Cerebellar nuclear complex (tissue), 1 donor: ENCODE data around the gene HRH1.
"Not testable (repeated sequence)": the region's sequence is repeated elsewhere in the genome, so short reads cannot be mapped to it uniquely, and the experiment has no call there.

Experiments
- DNase-seq, 2 experiments: peaks; one replicate each; lab custom pipeline; 2025; lab: John Stamatoyannopoulos, UW

Gene HRH1

DNA sequence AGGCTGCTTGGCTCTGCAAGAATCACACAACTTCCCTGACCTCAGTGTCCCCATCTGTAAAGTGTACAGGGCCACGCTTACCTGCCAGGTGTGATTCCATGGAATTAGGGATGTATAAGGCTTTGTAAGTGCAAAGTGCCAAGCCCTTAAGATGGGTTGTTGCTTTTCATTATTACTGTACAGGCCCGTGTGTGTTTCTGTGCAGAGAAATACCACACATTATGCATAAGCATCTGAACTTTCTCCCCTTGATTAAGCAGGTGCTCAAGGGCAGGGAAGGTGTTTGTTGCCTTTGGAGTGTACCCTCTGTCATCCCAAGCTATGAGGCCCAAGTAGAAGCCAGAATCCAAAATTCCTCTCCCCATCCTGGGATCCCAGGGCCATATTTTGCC lies 13.6 kb upstream of the HRH1 start:
- DNase-seq, result no peak

DNA sequence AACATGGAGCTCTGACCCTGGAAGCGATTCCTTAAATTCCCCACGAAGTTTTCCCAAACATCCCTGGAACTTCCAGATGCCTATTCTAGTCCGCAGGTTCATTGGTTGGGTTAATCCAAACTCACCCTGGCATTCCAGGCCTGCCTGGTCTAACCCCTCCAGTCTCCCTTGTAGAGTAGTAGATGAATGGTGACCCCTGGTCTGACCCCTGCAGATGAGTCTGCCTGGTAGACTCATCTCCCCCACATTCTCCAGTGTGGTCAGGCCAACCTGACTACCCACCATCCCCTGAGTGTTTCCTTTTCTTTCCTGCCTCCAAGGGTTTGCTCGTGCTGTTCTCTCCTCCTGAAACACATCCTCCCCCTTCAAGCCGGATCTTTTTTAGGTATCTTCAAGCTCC lies 10.8 kb upstream of the HRH1 start:
- no peak for DNase-seq

DNA sequence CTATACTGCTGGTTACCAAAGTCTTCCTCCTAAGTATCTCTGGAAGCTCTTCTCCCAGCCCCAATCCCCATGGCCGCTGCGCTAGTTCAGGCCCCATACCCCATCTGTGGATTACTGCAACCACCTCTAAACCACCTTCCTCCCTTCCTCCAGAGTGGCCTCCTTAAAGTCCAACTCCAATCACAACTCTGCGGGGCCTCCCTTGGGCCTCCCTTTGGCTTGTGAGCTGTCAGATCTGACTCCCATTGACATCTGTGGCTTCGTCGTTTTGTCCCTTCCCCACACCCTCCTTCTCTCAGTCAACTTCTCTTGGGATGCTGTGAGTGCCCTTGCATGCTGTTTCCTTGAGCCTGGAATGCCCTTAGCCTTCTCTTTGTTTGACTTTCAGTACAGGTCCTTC lies 9.3 kb upstream of the HRH1 start:
- DNase-seq, result no peak

DNA sequence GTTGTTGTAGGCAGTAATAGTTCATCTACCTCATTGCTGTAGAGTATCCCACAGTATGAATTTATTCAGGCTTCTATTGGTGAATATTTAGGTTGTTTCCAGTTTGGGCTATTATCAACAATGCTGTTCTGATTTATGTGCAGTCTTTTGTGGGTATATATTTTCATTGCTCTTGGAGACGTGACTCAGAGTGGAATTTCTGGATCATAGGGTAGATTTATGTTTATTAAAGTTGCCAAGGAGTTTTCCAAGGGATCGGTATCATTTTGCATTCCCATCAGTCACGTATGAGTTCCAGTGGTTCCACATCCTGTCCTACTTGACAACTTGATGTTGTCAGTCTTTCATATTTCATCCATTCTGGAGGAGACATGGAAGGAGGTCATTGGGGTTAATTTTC lies 8.4 kb upstream of the HRH1 start:
- no peak for DNase-seq

DNA sequence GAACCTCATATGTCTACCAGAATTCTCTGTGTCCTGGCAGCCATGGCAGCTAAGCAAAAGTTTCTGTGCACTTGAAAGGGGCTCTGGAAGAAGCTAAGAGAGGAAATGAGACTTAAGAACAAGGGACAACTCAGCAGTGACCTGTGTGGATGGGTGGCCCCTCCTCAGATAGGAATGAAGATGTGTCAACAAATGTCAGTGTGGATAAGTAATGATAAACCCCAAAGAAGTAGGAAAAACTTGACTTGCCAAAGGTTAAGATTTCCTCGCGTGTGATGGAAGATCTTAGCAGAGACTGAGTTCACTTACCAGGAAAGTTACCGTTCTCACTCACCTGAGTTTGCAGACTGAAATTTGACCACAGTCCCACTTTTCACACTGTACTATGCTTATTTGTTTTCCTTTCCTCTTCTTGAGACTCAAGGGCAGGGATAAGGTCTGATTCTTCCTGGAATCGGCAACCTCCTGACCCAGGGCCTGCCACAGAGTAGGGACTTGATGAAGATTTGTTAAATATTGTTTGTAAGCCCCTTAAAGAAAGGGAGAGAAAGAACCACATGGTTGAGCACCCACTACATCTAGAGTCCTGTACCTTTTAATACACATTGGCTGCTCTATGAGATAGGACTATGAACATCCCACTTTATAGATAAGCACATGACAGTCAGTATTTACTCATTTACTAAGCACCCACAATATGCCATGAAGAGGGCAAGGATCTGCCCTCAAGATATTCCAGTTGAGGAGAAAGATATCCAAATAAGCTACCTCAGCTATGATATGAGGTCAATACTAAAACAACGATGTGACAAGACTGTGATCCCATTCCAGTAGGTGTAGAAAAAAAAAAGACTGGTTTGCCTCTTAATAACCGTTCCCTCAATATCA lies 7.3 kb upstream of the HRH1 start:
- no peak for DNase-seq

DNA sequence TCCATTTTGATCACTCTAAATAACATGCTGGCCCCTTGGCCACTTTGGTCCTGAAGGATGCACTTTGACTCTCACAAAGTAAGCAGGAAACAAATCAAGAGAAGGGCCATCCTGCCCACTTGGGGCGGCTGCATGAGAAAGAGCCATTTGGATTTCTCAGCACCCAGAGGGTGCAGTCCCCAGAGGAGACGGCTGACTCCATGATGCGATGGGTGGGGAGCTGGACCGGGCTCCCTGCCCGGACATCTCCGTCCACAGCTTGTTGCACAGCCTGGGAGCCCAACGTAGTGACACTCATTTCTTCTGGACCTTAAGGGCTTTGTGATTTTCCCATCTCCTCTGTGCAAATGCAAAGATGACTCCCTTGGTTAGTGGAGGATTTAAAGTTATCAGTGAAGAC lies 4.0 kb upstream of the HRH1 start:
- no peak for DNase-seq

DNA sequence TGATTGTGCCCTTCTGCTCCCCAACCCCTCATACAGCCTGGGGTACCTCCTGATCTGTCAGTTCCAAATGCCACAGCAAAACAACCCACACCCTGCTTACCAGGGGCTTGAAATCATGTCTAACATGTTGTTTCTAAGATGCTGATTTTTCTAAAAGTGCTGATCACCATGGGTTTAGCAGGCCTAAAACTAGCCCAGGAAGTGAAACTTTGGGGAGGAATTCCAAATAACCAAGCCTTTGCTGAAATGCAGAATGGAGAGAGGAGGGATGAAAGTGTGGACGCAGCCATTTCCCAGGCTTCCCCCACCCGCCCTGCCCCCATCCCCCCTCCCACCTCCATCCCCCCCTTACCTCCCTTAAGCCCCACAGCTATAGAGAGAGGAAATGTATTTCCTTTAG lies 2.0 kb upstream of the HRH1 start:
- no peak for DNase-seq

DNA sequence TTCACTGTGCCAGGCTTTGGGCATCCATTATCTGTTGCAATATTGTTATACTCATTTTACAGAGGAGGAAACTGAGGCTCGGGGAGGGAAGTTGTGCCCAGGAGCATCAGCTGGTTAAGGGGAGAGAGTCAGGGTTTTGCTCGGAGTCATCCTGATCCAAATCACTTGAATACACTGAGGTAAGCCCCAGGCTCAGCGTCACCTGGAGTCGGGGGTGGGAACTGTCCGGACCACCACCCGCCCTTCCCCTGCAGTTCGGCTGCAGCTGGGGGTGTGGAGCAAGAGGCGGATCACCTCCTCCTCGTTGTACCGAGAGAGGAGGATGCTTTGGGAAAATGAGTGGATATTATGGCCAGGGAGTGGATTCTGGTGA lies 646 bp downstream of the HRH1 start:
- no peak for DNase-seq

DNA sequence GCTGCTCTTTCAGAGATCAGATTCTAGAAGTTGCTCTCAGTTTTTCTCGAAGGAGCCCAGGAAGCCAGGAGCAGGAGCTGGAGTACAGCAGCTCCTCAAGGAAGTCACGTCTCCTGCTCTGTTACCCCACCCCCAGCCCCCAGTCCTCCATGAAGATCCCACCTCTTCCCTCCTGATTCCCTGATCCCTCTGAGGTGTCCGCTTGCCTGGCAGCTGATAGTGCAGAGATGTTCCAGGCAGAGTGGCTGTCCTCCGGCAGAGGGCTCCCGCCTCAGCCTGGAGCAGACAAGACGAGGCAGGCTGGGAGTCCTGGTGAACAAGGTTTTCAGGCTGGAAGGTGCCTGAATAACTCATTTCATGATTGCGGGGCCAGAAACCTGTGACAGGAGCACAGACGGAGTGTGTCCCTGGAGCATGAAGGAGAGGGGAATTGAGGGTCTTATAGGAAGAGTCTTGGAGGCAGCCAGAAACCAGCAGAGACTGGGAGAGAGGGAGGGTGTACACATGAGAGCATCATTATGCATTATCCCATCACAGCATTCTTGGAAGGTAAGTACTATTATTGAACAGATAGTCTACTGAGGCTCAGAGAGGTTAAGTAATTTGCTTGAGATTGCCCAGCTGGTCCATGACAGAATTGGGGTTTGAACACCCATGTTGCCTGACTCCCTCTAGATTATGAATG lies 1.2 kb downstream of the HRH1 start:
- DNase-seq, result no peak

DNA sequence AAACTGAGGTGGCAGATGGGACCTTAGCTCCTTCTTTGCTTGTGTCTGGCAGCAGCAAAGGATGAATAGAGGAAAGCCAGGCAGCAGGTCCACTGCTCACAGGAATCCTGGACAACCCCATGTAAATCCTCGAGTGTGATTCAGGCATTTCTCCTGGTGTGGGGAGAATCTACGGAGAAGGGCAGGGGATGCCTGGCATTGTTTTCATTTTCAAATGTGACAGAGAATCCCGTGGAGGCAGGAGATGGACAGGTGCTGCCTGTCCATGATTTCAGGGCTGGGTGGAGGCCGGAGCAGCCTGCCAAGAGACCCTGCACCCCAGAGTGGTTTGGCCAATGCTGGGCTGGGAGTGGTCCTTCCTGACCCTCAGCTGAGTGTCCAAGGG lies 1.7 kb downstream of the HRH1 start:
- DNase-seq, result no peak

DNA sequence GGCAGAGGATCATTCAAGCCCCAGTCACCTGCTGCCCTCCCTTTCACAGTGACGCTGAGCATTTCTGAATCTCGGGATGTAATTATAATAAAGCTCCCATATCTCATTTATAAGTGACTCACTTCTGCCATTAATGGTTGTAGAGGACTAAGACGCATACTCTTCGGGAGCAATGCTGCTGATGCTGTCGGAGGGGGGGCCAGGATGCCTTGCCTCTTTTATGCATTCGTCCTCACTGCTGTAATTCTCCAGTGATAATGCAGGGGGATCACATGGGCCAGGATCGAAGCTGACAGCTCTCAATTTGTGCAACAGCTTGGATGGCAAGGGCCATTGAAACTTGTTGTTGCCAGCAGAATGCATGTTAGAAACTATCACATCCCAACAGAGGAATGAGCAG lies 3.1 kb downstream of the HRH1 start:
- DNase-seq, result no peak

DNA sequence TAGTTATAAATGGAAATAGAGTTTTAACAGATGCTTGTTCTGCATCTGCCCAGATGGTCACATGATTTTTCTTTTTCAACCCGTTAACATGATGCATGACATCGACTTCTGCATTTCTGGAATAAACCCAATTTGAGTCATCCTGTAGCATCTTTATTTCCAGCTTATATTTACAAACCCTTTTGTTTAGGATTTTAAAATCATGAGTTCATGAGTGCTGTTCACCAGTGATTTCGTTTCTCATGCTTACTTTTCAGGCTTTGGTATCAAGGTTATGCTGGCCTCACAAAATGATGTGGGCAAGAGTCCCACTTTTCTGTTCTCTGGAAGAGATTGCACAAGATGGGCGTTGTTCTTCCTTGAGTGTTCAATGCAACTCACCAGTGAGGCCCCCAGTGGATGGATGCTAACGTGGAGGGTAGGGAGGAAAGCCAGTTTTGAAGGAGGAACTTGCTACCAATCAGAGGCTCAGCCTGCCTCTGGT lies 5.2 kb downstream of the HRH1 start:
- DNase-seq, result no peak

DNA sequence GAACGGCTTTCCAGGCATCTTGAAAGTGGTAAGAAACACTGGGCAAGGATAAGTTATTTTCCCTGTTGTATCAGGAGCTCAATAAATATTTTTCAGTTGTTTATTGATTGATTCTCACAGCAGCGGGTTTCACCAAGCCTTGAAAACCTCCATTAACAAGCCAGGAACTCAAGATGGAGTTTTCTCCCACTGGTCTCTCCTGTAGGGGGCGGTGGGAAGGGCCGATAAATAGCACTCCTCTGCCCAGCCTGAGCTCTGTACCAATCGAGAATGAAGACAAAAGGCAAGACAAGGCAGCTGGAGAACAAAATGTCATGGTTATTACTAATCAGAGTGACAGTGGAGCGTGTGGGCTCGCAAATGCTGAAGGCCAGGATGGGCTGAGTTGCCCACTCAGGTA lies 7.4 kb downstream of the HRH1 start:
- no peak for DNase-seq

DNA sequence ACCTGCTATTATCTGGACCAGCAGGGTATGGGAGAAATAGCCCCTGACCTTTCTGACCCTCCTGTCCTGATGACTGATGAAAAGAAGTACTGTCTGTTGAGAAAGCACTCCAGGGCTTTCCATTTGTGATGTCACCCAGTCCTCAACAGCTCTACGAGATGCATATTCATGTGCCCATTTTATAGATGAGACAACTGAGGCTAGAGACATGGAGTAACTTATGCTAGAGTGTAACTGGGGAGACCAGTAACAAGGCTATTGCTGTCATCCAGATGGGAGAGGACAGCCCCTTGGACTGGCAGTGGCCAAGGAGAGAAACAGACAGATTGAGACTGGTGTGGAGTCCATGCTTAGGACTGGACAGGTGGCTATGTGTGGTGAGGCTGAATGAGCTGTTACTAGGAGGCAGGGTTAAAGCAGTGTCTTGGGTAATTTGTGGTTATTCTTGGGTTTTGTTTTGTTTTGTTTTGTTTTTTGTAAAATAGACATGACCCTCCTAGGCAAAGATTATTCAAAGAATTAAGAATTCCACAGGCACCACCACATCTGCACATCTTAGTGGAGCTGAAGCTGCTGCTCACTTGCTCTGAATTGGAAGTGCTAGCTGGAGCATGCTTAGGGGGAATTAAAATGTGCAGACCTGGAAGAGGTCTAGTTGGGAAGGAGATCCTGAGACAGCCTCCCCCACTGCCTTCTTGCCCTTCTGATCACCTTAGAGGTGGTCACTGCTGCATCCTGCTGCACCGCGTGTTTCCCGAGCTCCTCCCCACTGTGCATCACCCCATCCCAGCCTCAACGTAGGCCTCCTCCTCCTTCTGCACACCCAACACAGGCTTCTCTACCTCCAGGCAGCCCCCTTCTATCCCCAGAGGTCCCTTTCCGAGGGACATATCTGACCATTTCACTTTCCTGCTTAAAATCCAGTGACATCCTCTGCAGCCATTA lies 8.4 kb downstream of the HRH1 start:
- DNase-seq, result no peak

DNA sequence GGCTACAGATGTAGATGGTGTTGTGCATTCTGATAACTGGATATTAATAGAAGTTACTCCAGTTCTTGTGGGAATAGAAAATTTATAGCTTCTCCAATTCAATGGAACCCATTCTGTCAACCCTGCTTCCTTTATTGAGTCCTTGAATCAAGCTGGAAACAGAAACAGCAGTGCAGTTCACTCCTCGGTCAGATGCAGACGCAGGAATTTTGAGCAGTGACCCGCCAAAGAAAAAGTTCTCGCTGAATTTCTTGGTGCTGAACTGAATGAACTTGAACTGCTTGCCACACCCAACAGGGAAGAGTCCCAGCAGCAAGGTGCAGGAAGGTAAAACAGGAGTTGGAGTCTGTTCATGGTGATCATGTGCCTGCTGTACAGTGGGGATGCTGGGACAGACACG lies 10.3 kb downstream of the HRH1 start:
- no peak for DNase-seq

DNA sequence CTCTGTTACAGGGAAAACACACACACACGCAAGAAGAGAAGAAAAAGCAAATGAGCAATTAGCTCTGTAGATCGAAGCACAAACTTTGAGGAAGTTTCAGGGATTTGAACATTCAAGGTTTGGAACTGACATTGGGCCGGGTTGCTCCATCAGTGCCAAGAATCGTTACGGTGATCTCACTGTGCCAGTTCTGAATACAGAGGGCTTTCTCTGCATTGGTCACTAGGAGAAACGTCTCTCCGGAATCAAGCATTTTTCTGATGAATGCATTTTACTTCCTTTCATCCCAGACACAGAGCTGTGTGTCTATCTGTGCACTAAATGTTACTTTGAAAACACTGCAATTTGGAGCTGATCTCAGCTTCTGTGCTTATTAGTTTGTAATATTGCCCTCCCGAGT lies 11.2 kb downstream of the HRH1 start:
- DNase-seq, result no peak

DNA sequence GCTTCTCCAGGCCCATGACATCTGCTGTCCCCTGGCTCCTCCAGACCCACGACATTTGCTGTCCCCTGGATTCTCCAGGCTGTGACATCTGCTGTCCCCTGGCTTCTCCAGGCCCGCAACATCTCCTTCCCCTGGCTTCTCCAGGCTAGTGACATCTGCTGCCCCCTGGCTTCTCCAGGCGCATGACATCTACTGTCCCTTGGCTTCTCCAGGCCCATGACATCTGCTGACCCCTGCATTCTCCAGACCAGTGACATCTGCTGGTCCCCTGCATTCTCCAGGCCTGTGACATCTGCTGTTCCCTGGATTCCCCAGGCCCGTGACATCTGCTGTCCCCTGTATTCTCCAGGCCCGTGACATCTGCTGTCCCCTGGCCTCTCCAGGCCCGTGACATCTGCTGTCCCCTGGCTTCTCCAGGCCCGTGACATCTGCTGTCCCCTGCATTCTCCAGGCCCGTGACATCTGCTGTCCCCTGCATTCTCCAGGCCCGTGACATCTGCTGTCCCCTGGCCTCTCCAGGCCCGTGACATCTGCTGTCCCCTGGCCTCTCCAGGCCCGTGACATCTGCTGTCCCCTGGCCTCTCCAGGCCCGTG lies 12.6 kb downstream of the HRH1 start:
- not testable (repeated sequence) for DNase-seq

DNA sequence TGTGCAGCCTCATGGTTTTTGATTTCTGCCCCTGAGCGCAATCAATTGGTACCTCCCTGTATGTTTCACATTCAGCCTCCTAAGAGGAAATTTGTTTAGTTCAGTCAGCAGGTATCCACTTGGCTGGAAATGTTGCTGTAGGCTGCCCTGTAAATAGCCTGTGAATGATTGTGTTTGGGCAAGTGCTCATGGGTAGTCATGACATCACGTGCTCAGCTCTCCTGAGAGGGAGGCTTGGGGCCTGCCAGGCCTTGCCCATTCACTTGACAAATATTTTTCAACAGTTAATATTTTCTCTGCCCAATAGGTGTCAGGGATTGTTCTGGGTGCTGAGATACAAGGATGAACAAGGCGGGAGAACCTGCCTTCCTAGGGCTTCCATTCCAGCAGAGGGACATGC lies 13.3 kb downstream of the HRH1 start:
- DNase-seq, result no peak

DNA sequence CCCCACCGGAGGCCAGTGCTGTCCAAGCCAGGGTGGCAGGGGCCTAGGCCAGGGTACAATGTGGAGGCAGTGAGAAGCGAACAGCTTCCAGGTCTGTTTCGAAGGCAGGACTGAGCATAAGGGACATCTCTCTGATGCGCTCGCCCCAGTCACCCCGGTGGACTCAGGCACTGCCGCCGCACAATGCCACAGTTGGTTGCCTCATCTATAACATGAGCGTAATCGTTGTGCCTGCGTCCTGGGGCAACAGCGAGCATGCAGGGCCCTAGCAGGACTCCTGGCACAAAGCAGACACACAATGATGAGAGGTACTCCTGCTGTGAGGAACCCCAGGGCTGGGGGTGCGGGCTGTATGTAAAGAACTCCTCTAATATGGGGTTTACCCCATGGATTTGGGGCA lies 14.1 kb downstream of the HRH1 start:
- no peak for DNase-seq

DNA sequence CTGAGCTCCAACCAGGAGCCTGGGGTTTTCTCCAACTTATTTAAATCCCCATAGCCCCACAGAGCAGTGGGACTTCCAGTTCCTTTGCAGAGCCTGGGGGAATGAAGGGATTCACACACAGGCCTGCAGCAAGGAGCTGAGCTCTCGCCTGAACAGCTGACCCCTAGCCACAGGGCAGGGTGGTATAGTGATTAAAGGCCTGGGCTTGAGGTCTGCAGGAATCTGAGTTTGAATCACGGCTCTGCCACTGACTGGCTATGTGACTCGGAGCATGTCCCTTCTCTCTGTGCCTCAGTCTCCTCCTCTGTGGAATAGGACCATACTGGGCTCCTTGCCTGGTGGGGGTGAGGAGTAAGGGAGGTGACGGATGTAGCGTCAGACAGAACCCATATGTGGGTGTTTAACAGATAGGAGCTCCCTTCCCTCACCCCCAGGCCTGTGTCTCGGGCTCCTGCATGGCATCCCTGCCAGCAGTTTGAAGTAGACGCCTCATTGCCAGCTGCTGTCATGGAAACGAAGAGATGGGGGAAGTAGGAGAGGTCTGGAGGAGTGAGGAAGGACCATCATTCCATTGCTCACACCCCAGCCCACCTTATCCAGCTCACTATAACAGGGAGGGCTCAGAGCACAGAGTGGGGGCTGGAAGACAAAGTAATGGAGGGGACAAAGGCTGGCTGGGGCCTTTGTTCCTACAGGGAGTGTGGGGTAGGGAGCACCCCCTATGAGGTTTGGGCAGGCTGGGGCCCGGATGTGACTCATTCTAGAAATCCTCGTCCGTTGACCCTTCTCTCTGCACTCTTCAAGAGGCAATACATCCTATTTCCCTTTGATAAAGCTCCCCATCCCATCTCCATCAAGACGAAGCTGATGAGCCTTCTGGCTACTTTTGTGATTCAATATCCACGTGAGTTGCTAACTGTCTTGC lies 14.8 kb downstream of the HRH1 start:
- DNase-seq, result no peak
